ENCODE results near the gene PFKFB3.

Gene PFKFB3

DNA sequence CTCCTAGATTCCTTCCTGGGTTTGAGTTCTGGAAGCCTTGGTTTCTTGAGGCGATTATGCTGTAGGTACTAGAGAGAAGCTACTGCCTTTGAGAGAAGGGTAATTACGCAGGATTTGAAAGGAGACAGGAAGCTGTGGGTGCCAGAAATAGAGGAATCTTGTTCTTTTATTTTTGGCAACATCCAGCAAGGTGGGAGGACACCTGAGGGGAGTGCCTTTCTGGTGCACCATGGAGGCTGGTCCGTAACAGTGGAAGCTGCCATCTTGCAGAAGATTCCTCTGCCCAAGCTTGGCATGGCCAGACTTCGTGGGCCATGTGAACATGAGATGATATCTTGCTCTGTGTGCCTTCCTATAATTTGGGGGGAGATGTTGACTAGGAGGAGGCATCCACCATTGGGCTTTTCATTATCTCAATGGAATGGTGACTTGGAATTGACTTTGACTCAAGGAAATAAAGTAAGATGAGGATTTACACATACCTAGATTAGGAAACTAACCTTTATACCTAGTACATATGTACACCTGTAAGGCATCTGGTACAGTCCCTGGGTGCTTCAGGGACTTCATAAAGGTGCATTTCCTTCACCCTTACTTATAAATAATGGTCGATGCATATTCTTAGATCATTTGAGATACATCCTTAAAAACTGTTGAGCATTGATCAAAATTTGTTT lies 98.2 kb downstream of the PFKFB3 start:
- DNase-seq (ENCODE audit: low read depth): no peak
- H3K4me3 ChIP-seq (ENCODE audit: control insufficient read depth, low read depth, low read length): no peak overlapping the region
- TF ChIP-seq, protein P1, sequence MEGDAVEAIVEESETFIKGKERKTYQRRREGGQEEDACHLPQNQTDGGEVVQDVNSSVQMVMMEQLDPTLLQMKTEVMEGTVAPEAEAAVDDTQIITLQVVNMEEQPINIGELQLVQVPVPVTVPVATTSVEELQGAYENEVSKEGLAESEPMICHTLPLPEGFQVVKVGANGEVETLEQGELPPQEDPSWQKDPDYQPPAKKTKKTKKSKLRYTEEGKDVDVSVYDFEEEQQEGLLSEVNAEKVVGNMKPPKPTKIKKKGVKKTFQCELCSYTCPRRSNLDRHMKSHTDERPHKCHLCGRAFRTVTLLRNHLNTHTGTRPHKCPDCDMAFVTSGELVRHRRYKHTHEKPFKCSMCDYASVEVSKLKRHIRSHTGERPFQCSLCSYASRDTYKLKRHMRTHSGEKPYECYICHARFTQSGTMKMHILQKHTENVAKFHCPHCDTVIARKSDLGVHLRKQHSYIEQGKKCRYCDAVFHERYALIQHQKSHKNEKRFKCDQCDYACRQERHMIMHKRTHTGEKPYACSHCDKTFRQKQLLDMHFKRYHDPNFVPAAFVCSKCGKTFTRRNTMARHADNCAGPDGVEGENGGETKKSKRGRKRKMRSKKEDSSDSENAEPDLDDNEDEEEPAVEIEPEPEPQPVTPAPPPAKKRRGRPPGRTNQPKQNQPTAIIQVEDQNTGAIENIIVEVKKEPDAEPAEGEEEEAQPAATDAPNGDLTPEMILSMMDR (IDR thresholded peaks at IDR 0.05; ENCODE audit: control insufficient read depth, insufficient read depth, low read depth, low read length, missing control alignments): no peak

GRCh38 chr10:6301488-6302075 lies 98.8 kb downstream of the PFKFB3 start:
- no peak overlapping the region for H3K4me3 ChIP-seq (ENCODE audit: control insufficient read depth, low read depth, low read length)
- TF ChIP-seq, protein P1 (IDR thresholded peaks at IDR 0.05; ENCODE audit: control insufficient read depth, insufficient read depth, low read depth, low read length, missing control alignments): no peak
- no peak for DNase-seq (ENCODE audit: low read depth)

Data from AG09309 (cell line).